ENCODE measurements around the gene FBXL14.

GRCh38 chr12:1527789-1528188 lies 66.6 kb downstream of the FBXL14 start:
- TF ChIP-seq, protein P1, sequence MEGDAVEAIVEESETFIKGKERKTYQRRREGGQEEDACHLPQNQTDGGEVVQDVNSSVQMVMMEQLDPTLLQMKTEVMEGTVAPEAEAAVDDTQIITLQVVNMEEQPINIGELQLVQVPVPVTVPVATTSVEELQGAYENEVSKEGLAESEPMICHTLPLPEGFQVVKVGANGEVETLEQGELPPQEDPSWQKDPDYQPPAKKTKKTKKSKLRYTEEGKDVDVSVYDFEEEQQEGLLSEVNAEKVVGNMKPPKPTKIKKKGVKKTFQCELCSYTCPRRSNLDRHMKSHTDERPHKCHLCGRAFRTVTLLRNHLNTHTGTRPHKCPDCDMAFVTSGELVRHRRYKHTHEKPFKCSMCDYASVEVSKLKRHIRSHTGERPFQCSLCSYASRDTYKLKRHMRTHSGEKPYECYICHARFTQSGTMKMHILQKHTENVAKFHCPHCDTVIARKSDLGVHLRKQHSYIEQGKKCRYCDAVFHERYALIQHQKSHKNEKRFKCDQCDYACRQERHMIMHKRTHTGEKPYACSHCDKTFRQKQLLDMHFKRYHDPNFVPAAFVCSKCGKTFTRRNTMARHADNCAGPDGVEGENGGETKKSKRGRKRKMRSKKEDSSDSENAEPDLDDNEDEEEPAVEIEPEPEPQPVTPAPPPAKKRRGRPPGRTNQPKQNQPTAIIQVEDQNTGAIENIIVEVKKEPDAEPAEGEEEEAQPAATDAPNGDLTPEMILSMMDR (IDR thresholded peaks at IDR 0.05), result no peak
- TF ChIP-seq POLR2A (IDR thresholded peaks at IDR 0.05), result no peak
